ENCODE results near the gene NCKAP5.

GRCh38 chr2:133326652-133327397, 241.4 kb downstream of the NCKAP5 start:
- TF ChIP-seq CTCF (IDR thresholded peaks at IDR 0.05; ENCODE audit: low read length): no peak
- TF ChIP-seq EZH2 (IDR thresholded peaks at IDR 0.05; ENCODE audit: borderline replicate concordance, low read length): no peak
